Sigmoid colon (tissue), 4 donors: ENCODE measurements around the gene RAB3IL1.

ENCODE experiments used
- POLR2A ChIP-seq, 2 donors: fragments of 450-650 bp; IDR thresholded peaks; one replicate each; pipeline ENCODE4 v1.6.1; 2016; ENCODE audit warnings: antibody characterized with exemption in 2 of 2, mild to moderate bottlenecking in 2 of 2, moderate library complexity in 2 of 2
- POLR2AphosphoS5 ChIP-seq, 4 donors: sonication (generic); formaldehyde crosslinking; IDR thresholded peaks; one replicate each; pipeline ENCODE4 v1.6.1; 2017; ENCODE audit warnings: antibody characterized with exemption in 4 of 4
- TF ChIP-seq, protein P1 (sequence below), 4 experiments: fragments of 450-650 bp in 3 of 4; fragments of 200-600 bp in 1 of 4; IDR thresholded peaks; one replicate each; pipeline ENCODE4 v1.5.1; 2016 to 2019; ENCODE audit warnings: antibody characterized with exemption in 4 of 4, mild to moderate bottlenecking in 3 of 4, moderate library complexity in 2 of 4

- TF ChIP-seq, protein P1, sequence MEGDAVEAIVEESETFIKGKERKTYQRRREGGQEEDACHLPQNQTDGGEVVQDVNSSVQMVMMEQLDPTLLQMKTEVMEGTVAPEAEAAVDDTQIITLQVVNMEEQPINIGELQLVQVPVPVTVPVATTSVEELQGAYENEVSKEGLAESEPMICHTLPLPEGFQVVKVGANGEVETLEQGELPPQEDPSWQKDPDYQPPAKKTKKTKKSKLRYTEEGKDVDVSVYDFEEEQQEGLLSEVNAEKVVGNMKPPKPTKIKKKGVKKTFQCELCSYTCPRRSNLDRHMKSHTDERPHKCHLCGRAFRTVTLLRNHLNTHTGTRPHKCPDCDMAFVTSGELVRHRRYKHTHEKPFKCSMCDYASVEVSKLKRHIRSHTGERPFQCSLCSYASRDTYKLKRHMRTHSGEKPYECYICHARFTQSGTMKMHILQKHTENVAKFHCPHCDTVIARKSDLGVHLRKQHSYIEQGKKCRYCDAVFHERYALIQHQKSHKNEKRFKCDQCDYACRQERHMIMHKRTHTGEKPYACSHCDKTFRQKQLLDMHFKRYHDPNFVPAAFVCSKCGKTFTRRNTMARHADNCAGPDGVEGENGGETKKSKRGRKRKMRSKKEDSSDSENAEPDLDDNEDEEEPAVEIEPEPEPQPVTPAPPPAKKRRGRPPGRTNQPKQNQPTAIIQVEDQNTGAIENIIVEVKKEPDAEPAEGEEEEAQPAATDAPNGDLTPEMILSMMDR (IDR thresholded peaks at IDR 0.05) = no peak
- TF ChIP-seq POLR2A (IDR thresholded peaks at IDR 0.05) (no peak), POLR2AphosphoS5 (IDR thresholded peaks at IDR 0.05) (peak in 2 of 4 donors; percentile 34 to 43)
These were observed 44.3 kb upstream of the RAB3IL1 start for GRCh38 chr11:61961570-61962212.
